ENCODE results near the gene TSPYL6. TPM values are rescaled to one million over a fixed set of nuclear protein-coding genes. Genes with fewer than 3 reads are reported as not detected.

TSPYL6 gene
- total RNA-seq, 2 donors from 2014 or later: not detected

GRCh38 chr2:54260241-54260595, 4.2 kb upstream of the TSPYL6 start:
- intact Hi-C loops (cut with DNase I): no loop called here
- DNase-seq: no peak
- no peak for ATAC-seq

- no peak for ATAC-seq
- intact Hi-C loops (cut with DNase I): no loop called here
- no peak for DNase-seq
Observed at GRCh38 chr2:54259413-54260240, 3.6 kb upstream of the TSPYL6 start.

- ATAC-seq: peak in 1 of 2 donors; percentile 15
- intact Hi-C loops (cut with DNase I): no loop called here
- no peak for DNase-seq
Observed at GRCh38 chr2:54258166-54258565, 2.1 kb upstream of the TSPYL6 start.

- intact Hi-C loops (cut with DNase I): no loop called here
- ATAC-seq (no peak), DNase-seq (no peak)
Observed at GRCh38 chr2:54255230-54256090, 569 bp downstream of the TSPYL6 start.

- ATAC-seq (no peak), DNase-seq (no peak)
- intact Hi-C loops (cut with DNase I): no loop called here
Observed at GRCh38 chr2:54254180-54254579, 1.8 kb downstream of the TSPYL6 start.

- intact Hi-C loops (cut with DNase I): no loop called here
- no peak for ATAC-seq
Observed at GRCh38 chr2:54249629-54250028, 6.4 kb downstream of the TSPYL6 start.

GRCh38 chr2:54247115-54247514, 8.9 kb downstream of the TSPYL6 start:
- DNase-seq (no peak), ATAC-seq (peak in 1 of 2 donors; percentile 85)
- intact Hi-C loops (cut with DNase I): no loop called here

More at GRCh38 chr2:54249629-54250028, 6.4 kb downstream of the TSPYL6 start:
- no peak for DNase-seq

GRCh38 chr2:54240515-54241469, 15.2 kb downstream of the TSPYL6 start:
- DNase-seq (peak; percentile 56), ATAC-seq (peak; percentile 84 to 87)
- intact Hi-C loops (cut with DNase I): no loop called here

- intact Hi-C loops (cut with DNase I): no loop called here
- ATAC-seq (peak in 1 of 2 donors; percentile 48), DNase-seq (no peak)
Observed at GRCh38 chr2:54239427-54239826, 16.6 kb downstream of the TSPYL6 start.

- intact Hi-C loops (cut with DNase I): no loop called here
- ATAC-seq: no peak
- DNase-seq: no peak
Observed at GRCh38 chr2:54237428-54237827, 18.6 kb downstream of the TSPYL6 start.

- DNase-seq (no peak), ATAC-seq (no peak)
Observed at GRCh38 chr2:54233832-54234649, 22.0 kb downstream of the TSPYL6 start.

GRCh38 chr2:54228945-54229344, 27.1 kb downstream of the TSPYL6 start:
- DNase-seq: peak; percentile 24
- intact Hi-C loops (cut with DNase I): no loop called here
- peak in 1 of 2 donors; percentile 84 for ATAC-seq

More at GRCh38 chr2:54233832-54234649, 22.0 kb downstream of the TSPYL6 start:
- intact Hi-C loops (cut with DNase I): no loop called here

- DNase-seq: no peak
- intact Hi-C loops (cut with DNase I): no loop called here
- ATAC-seq: no peak
Observed at GRCh38 chr2:54227798-54228197, 28.2 kb downstream of the TSPYL6 start.

- DNase-seq (no peak), ATAC-seq (peak in 1 of 2 donors; percentile 19)
- intact Hi-C loops (cut with DNase I): no loop called here
Observed at GRCh38 chr2:54226260-54226659, 29.8 kb downstream of the TSPYL6 start.

GRCh38 chr2:54224997-54225396, 31.0 kb downstream of the TSPYL6 start:
- DNase-seq: no peak
- peak in 1 of 2 donors; percentile 34 for ATAC-seq
- intact Hi-C loops (cut with DNase I): no loop called here

- intact Hi-C loops (cut with DNase I): no loop called here
- DNase-seq (no peak), ATAC-seq (no peak)
Observed at GRCh38 chr2:54213082-54213481, 42.9 kb downstream of the TSPYL6 start.

- DNase-seq (no peak), ATAC-seq (peak; percentile 65 to 90)
- intact Hi-C loops (cut with DNase I): no loop called here
Observed at GRCh38 chr2:54212456-54212855, 43.6 kb downstream of the TSPYL6 start.

GRCh38 chr2:54209379-54209778, 46.6 kb downstream of the TSPYL6 start:
- DNase-seq (no peak), ATAC-seq (peak in 1 of 2 donors; percentile 56)
- intact Hi-C loops (cut with DNase I): loop anchor here in 1 of 2 donors (10.0 kb wide), 2 partner anchors 245 to 315 kb away; partner anchors contain the start of gene SPTBN1
